Prostate gland (tissue), 2 donors: ENCODE measurements around the gene TNFRSF1B.

Experiments
- CTCF ChIP-seq, 4 experiments: fragments of 200-600 bp in 2 of 4; fragments of 450-650 bp in 2 of 4; sonication (generic) in 2 of 4; IDR thresholded peaks; 1 replicate in 3 of 4; 2 replicates in 1 of 4; pipeline ENCODE4 v1.5.1; 2016 to 2019; ENCODE audit warnings: antibody characterized with exemption in 4 of 4, mild to moderate bottlenecking in 2 of 4, moderate library complexity in 2 of 4
- POLR2A ChIP-seq: fragments of 450-650 bp; IDR thresholded peaks from one replicate; pipeline ENCODE4 v1.6.1; 2016; ENCODE audit warnings: antibody characterized with exemption, mild to moderate bottlenecking
- POLR2AphosphoS5 ChIP-seq: sonication (generic); formaldehyde crosslinking; IDR thresholded peaks from one replicate; pipeline ENCODE4 v1.6.1; 2017; ENCODE audit warnings: antibody characterized with exemption

DNA sequence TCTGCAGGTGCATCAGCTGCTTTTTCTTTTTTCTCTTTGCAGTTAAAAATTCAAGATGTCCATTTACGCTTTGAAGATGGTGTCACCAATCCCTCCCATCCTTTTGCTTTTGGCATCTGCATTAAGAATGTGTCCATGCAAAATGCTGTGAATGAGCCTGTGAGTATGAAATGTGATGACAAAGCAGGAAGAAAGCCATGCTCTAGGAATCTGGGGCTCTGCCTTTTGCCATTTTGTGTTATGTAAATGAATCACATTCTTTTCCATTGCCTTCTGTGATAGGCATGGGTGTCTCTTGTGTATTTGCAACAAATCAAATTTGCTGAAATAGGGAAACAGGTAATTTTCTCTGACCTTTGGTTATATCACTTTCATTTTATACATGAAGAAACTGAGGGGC is 82.4 kb downstream of the TNFRSF1B start:
- TF ChIP-seq CTCF (IDR thresholded peaks at IDR 0.05) = no peak
- no peak for TF ChIP-seq POLR2AphosphoS5
- TF ChIP-seq POLR2A = no peak
